GM19463 (cell line): ENCODE results near the gene MGME1.
A peak's percentile ranks its signal among the peaks of the same experiment; 100 is the strongest.
"Not testable (repeated sequence)": the region's sequence is repeated elsewhere in the genome, so short reads cannot be mapped to it uniquely, and the experiment has no call there.

Experiments
- ATAC-seq: cut with Tn5 transposase; IDR thresholded peaks from one replicate; pipeline ENCODE4 v1.9.1; 2021; ENCODE audit warnings: mild to moderate bottlenecking, moderate library complexity; ENCODE audit not compliant: unreplicated experiment

The MGME1 gene

GRCh38 chr20:18018100-18018499 lies 49.3 kb downstream of the MGME1 start:
- ATAC-seq = no peak

- ATAC-seq = peak; percentile 67
Observed at GRCh38 chr20:18019068-18019467, 50.2 kb downstream of the MGME1 start.

GRCh38 chr20:18020931-18021330 lies 52.1 kb downstream of the MGME1 start:
- no peak for ATAC-seq

GRCh38 chr20:18024606-18025127 lies 55.8 kb downstream of the MGME1 start:
- no peak for ATAC-seq

GRCh38 chr20:18027011-18027410 lies 58.2 kb downstream of the MGME1 start:
- not testable (repeated sequence) for ATAC-seq

GRCh38 chr20:18030020-18030419 lies 61.2 kb downstream of the MGME1 start:
- no peak for ATAC-seq

GRCh38 chr20:18031050-18031449 lies 62.2 kb downstream of the MGME1 start:
- ATAC-seq = no peak

GRCh38 chr20:18031888-18032509 lies 63.2 kb downstream of the MGME1 start:
- no peak for ATAC-seq

- no peak for ATAC-seq
Observed at GRCh38 chr20:18032977-18033892, 64.4 kb downstream of the MGME1 start.

GRCh38 chr20:18034039-18034438 lies 65.2 kb downstream of the MGME1 start:
- ATAC-seq = no peak

- ATAC-seq = no peak
Observed at GRCh38 chr20:18039063-18039462, 70.2 kb downstream of the MGME1 start.
